Colonic mucosa (tissue), 4 donors: Measurements from ENCODE around the gene CDKAL1. TPM values are rescaled to one million over a fixed set of nuclear protein-coding genes. Genes with fewer than 3 reads are reported as not detected.

Experiments
- DNase-seq: peaks from one replicate; pipeline ENCODE4 v3.0.0-alpha.2; 2020
- H3K27ac ChIP-seq: fragments of 200-600 bp; one replicate; pipeline ENCODE4 v1.8.0; 2021
- H3K27me3 ChIP-seq: fragments of 200-600 bp; one replicate; pipeline ENCODE4 v1.8.0; 2021
- H3K36me3 ChIP-seq: fragments of 200-600 bp; one replicate; pipeline ENCODE4 v1.8.0; 2021
- H3K4me1 ChIP-seq: fragments of 200-600 bp; one replicate; pipeline ENCODE4 v1.8.0; 2021; ENCODE audit warnings: mild to moderate bottlenecking
- H3K4me3 ChIP-seq: fragments of 200-600 bp; one replicate; pipeline ENCODE4 v1.8.0; 2021
- H3K9ac ChIP-seq, 2 donors: one replicate each; pipeline ENCODE4 v1.7.0; 2013; ENCODE audit warnings: control low read depth in 2 of 2, low read depth in 2 of 2, low read length in 2 of 2
- H3K9me3 ChIP-seq: fragments of 200-600 bp; one replicate; pipeline ENCODE4 v1.8.0; 2021
- intact Hi-C: fragments of 100-400 bp; cut with DNase I; formaldehyde crosslinking; loops from one replicate; pipeline ENCODE4 v1.14.1; 2022
- total RNA-seq, 2 donors: library from RNA; stranded (reverse); fragmentation: NEBNext Ultra II Directional in 1 of 2; extraction: Animal tissue kit (Norgen Biotek cat#: 25700) in 1 of 2; gene quantifications; one replicate each; pipeline ENCODE4 v1.2.1, GENCODE V29; 2021
- TF ChIP-seq, protein P1 (sequence below): fragments of 200-600 bp; IDR thresholded peaks from one replicate; pipeline ENCODE4 v1.8.0; 2022; ENCODE audit warnings: antibody characterized with exemption, mild to moderate bottlenecking
- donor health status: healthy.
- donor health status: DM: no; HTN: no; CAD: no.
- donor health status: DM: no; HTN: no; CAD: no.

CDKAL1 gene
- total RNA-seq, 2 donors from 2014 or later = 13.8 to 14.2 TPM

DNA sequence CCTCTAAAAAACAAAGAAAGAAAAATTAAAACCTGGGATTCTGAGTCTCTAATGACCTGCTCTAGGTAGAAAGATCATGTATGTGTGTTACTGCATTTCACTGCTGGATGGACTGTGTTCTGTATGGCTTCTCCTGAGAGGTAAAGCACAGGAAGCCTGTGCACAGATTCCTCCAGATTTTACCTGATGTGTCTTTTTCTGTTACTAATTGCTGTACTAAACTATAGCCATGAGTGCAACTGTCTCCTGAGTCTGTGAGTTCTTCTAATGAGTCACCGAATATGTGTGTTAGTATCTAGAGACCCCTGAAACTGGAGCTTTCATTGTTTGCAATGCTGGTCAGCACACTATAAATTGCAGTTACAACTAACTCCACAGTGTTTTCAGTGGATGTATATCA, 270.8 kb downstream of the CDKAL1 start:
- no peaks in the 10 kb centered on the region for H3K36me3 ChIP-seq
- no peaks in the 10 kb centered on the region for H3K4me1 ChIP-seq
- H3K27ac ChIP-seq = no peak overlapping the region
- no peaks in the 10 kb centered on the region for H3K9me3 ChIP-seq
- TF ChIP-seq, protein P1, sequence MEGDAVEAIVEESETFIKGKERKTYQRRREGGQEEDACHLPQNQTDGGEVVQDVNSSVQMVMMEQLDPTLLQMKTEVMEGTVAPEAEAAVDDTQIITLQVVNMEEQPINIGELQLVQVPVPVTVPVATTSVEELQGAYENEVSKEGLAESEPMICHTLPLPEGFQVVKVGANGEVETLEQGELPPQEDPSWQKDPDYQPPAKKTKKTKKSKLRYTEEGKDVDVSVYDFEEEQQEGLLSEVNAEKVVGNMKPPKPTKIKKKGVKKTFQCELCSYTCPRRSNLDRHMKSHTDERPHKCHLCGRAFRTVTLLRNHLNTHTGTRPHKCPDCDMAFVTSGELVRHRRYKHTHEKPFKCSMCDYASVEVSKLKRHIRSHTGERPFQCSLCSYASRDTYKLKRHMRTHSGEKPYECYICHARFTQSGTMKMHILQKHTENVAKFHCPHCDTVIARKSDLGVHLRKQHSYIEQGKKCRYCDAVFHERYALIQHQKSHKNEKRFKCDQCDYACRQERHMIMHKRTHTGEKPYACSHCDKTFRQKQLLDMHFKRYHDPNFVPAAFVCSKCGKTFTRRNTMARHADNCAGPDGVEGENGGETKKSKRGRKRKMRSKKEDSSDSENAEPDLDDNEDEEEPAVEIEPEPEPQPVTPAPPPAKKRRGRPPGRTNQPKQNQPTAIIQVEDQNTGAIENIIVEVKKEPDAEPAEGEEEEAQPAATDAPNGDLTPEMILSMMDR = no peak
- no peaks in the 10 kb centered on the region for H3K27me3 ChIP-seq
- no peak overlapping the region for H3K9ac ChIP-seq
- DNase-seq = no peak
- intact Hi-C loops = no loop called here
- no peak overlapping the region for H3K4me3 ChIP-seq

- no peak for DNase-seq
- no peak overlapping the region for H3K9ac ChIP-seq
- no peaks in the 10 kb centered on the region for H3K27me3 ChIP-seq
- intact Hi-C loops = no loop called here
- TF ChIP-seq, protein P1 = no peak
- no peaks in the 10 kb centered on the region for H3K9me3 ChIP-seq
- H3K36me3 ChIP-seq = no peaks in the 10 kb centered on the region
- no peak overlapping the region for H3K27ac ChIP-seq
- no peaks in the 10 kb centered on the region for H3K4me1 ChIP-seq
- no peak overlapping the region for H3K4me3 ChIP-seq
These were observed 272.4 kb downstream of the CDKAL1 start for GRCh38 chr6:20806669-20807068.

- Histone ChIP-seq H3K27me3 (no peaks in the 10 kb centered on the region), H3K27ac (no peak overlapping the region), H3K9ac (no peak overlapping the region), H3K4me3 (no peak overlapping the region), H3K36me3 (no peaks in the 10 kb centered on the region), H3K4me1 (no peaks in the 10 kb centered on the region), H3K9me3 (no peaks in the 10 kb centered on the region)
- no peak for DNase-seq
- TF ChIP-seq, protein P1 = no peak
- intact Hi-C loops = no loop called here
These were observed 274.2 kb downstream of the CDKAL1 start for GRCh38 chr6:20808439-20808838.

DNA sequence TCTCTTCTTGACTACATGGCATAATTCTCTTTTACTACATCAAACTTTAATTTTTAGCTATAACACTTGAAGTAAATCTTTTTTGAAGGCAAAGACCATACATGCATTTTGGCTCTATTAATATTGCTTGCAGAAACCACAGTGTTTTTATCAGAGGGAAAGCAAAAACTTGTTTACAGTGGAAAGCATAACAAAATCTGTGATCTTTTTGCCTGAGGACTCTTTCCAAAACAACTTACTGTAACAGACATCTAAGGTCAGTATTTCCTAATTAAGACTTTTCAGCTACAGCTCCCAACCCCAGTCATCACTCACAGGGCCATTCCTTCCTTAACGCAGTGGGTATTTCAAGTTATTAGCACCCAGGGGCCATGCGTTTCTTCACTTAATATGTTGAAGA, 274.7 kb downstream of the CDKAL1 start:
- Histone ChIP-seq H3K9me3 (no peaks in the 10 kb centered on the region), H3K27ac (no peak overlapping the region), H3K9ac (no peak overlapping the region), H3K27me3 (no peaks in the 10 kb centered on the region), H3K4me3 (no peak overlapping the region), H3K4me1 (no peaks in the 10 kb centered on the region), H3K36me3 (no peaks in the 10 kb centered on the region)
- TF ChIP-seq, protein P1 = no peak
- no peak for DNase-seq
- intact Hi-C loops = no loop called here

DNA sequence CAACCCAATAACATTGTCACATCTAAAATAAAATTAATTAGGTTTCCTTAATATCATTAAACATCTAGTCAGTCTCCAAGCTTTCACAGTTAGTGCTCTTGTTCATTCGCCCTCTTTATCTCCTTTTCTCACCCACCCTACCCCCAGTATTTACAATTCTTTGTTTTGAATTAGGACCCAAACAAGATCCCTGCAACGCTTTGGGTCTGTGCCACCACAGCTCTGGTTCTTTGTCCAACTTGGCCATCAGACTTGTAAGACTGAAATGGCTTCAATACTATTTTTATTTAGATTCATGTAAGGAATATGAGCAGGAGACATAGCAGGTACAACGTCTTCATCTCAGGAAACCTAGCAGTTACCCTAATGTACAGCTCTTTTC, 276.5 kb downstream of the CDKAL1 start:
- no peak for DNase-seq
- no peaks in the 10 kb centered on the region for H3K4me1 ChIP-seq
- no peak overlapping the region for H3K4me3 ChIP-seq
- no peaks in the 10 kb centered on the region for H3K9me3 ChIP-seq
- H3K27ac ChIP-seq = no peak overlapping the region
- TF ChIP-seq, protein P1 = no peak
- H3K9ac ChIP-seq = no peak overlapping the region
- intact Hi-C loops = no loop called here
- no peaks in the 10 kb centered on the region for H3K27me3 ChIP-seq
- H3K36me3 ChIP-seq = no peaks in the 10 kb centered on the region
